PC-9 (cell line): ENCODE measurements around the gene RALGPS2. TPM values are rescaled to one million over a fixed set of nuclear protein-coding genes. Genes with fewer than 3 reads are reported as not detected.
"Not testable (repeated sequence)": the region's sequence is repeated elsewhere in the genome, so short reads cannot be mapped to it uniquely, and the experiment has no call there.

Experiments used
- BruUV-seq: library from RNA; stranded (reverse); fragments of 400-500 nt; replicated peaks from 2 replicates; lab custom pipeline; 2021; lab: Mats Ljungman, UMichigan
- CTCF ChIA-PET: fragments of 300-600 bp; sonication (Branson Sonifier 250); formaldehyde crosslinking; loops from one replicate; lab custom pipeline; 2022; ENCODE audit warnings: antibody characterized with exemption; lab: Charles Lee
- POLR2A ChIA-PET: fragments of 300-600 bp; sonication (Branson Sonifier 250); formaldehyde crosslinking; loops from one replicate; lab custom pipeline; 2022; ENCODE audit warnings: antibody characterized with exemption; ENCODE audit not compliant: unreplicated experiment; lab: Charles Lee
- DNase-seq, 2 experiments: peaks; one replicate each; pipeline versions ENCODE4 v3.0.0 to v3.0.0-alpha.2; 2015 to 2022; ENCODE audit warnings: mixed read lengths in 1 of 2
- H2AFZ ChIP-seq: fragments of 200-600 bp; sonication (generic); 2 replicates; pipeline ENCODE4 v1.8.1; 2017; ENCODE audit warnings: antibody characterized with exemption
- H3F3A ChIP-seq: fragments of 200-600 bp; sonication (generic); 2 replicates; pipeline ENCODE4 v1.8.1; 2017; ENCODE audit warnings: antibody characterized with exemption, mild to moderate bottlenecking, low read depth; ENCODE audit not compliant: insufficient read depth
- H3K27ac ChIP-seq: fragments of 200-600 bp; sonication (generic); 2 replicates; pipeline ENCODE4 v1.6.1; 2016; ENCODE audit warnings: mixed run types
- H3K27me3 ChIP-seq: fragments of 200-600 bp; sonication (generic); 2 replicates; pipeline ENCODE4 v1.6.1; 2016; ENCODE audit warnings: low read depth, mixed run types; ENCODE audit not compliant: insufficient read depth
- H3K36me3 ChIP-seq: fragments of 200-600 bp; sonication (generic); 2 replicates; pipeline ENCODE4 v1.6.1; 2016; ENCODE audit warnings: low read depth, mixed run types
- H3K4me1 ChIP-seq: fragments of 200-600 bp; sonication (generic); replicated peaks from 2 replicates; pipeline ENCODE4 v1.6.1; 2016; ENCODE audit warnings: mixed run types; ENCODE audit not compliant: insufficient read depth
- H3K4me2 ChIP-seq: fragments of 200-600 bp; sonication (generic); 2 replicates; pipeline ENCODE4 v1.6.1; 2017; ENCODE audit warnings: mixed run types
- H3K4me3 ChIP-seq: fragments of 200-600 bp; sonication (generic); 2 replicates; pipeline ENCODE4 v1.6.1; 2016; ENCODE audit warnings: mixed run types
- H3K79me2 ChIP-seq: fragments of 200-600 bp; sonication (generic); 2 replicates; pipeline ENCODE4 v1.6.1; 2017; ENCODE audit warnings: low read depth, mixed run types
- H3K9me2 ChIP-seq: fragments of 200-600 bp; sonication (generic); 2 replicates; pipeline ENCODE4 v1.8.1; 2017; ENCODE audit warnings: mild to moderate bottlenecking; ENCODE audit not compliant: insufficient read depth
- H3K9me3 ChIP-seq: fragments of 200-600 bp; sonication (generic); 2 replicates; pipeline ENCODE4 v1.8.1; 2016; ENCODE audit warnings: low read depth; ENCODE audit not compliant: insufficient read depth
- H4K20me1 ChIP-seq: fragments of 200-600 bp; sonication (generic); 2 replicates; pipeline ENCODE4 v1.8.1; 2017; ENCODE audit not compliant: insufficient read depth
- CTCF ChIP-seq: fragments of 200-600 bp; sonication (generic); conservative IDR thresholded peaks from 2 replicates; pipeline ENCODE4 v1.6.1; 2017; ENCODE audit warnings: mixed run types, antibody characterized with exemption, mild to moderate bottlenecking, moderate library complexity
- EZH2 ChIP-seq: fragments of 200-600 bp; sonication (generic); IDR thresholded peaks from 2 replicates; pipeline ENCODE4 v1.8.0; 2017; ENCODE audit warnings: antibody characterized with exemption, low read depth
- intact Hi-C: fragments of 100-400 bp; cut with micrococcal nuclease; formaldehyde crosslinking; loops from one replicate; pipeline ENCODE4 v1.10.0; 2022; ENCODE audit not compliant: unreplicated experiment
- total RNA-seq: library from RNA; stranded (reverse); gene quantifications from 2 replicates; pipeline ENCODE4 v1.2.3, GENCODE V29; 2021

RALGPS2 gene
- total RNA-seq, 1 experiment from 2014 or later, result 62.4 TPM

DNA sequence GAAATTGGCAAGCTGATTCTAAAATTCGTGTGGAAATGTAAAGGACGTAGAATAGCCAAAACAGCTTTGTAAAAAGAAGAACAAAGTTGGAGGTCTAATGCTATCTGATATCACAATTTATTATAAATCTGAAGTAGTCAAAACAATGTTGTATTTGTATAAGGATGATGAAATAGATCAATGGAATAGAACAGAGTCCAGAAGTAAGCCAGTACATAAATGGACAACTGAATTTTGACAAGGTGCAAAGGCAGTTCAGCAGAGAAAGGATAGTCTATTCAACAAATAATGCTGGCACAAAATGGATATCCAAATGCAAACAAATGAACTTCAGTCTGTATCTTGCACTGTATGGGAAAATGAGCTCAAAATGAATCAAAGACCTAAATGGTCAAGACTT is 20.2 kb downstream of the RALGPS2 start:
- no TSS peak for BruUV-seq
- Histone ChIP-seq H3K79me2 (peaks cover 24% of the 10 kb centered on the region; the same call in 1 of the 2 replicates), H3K36me3 (peaks cover 59% of the 10 kb centered on the region), H3F3A (peaks cover 6% of the 10 kb centered on the region; the same call in 1 of the 2 replicates), H3K9me2 (no peaks in the 10 kb centered on the region), H3K4me3 (no peak overlapping the region), H2AFZ (no peak overlapping the region), H3K27ac (0 out of 2 replicates have a peak overlapping the region, but pooled peaks have one; percentile 16), H3K27me3 (no peaks in the 10 kb centered on the region), H3K4me2 (no peak overlapping the region), H3K9me3 (no peaks in the 10 kb centered on the region), H3K4me1 (no peaks in the 10 kb centered on the region), H4K20me1 (no peaks in the 10 kb centered on the region)
- ChIA-PET CTCF (no interaction called here), POLR2A (no interaction called here)
- TF ChIP-seq CTCF (no peak), EZH2 (no peak)
- intact Hi-C loops, result loop anchor here (5.0 kb wide), 1 partner anchor 638 kb away; no protein-coding TSS in a partner anchor
- no peak for DNase-seq

GRCh38 chr1:178746345-178746744 is 21.3 kb downstream of the RALGPS2 start:
- CTCF ChIA-PET, result no interaction called here
- Histone ChIP-seq H3K4me1 (no peaks in the 10 kb centered on the region), H3K9me2 (no peaks in the 10 kb centered on the region), H4K20me1 (no peaks in the 10 kb centered on the region), H3K4me3 (no peak overlapping the region), H3K9me3 (no peaks in the 10 kb centered on the region), H2AFZ (no peak overlapping the region), H3K4me2 (no peak overlapping the region), H3F3A (peaks cover 6% of the 10 kb centered on the region; the same call in 1 of the 2 replicates), H3K79me2 (peaks cover 33% of the 10 kb centered on the region; the same call in 1 of the 2 replicates), H3K36me3 (peaks cover 64% of the 10 kb centered on the region), H3K27ac (no peak overlapping the region), H3K27me3 (no peaks in the 10 kb centered on the region)
- DNase-seq, result no peak
- POLR2A ChIA-PET, result no interaction called here
- BruUV-seq, result no TSS peak
- intact Hi-C loops, result loop anchor here (5.0 kb wide), 1 partner anchor 639 kb away; no protein-coding TSS in a partner anchor
- no peak for TF ChIP-seq CTCF
- no peak for TF ChIP-seq EZH2

- H3K9me2 ChIP-seq, BruUV-seq, H3K27ac ChIP-seq, H3F3A ChIP-seq, H4K20me1 ChIP-seq, H3K4me3 ChIP-seq, CTCF ChIA-PET, H3K9me3 ChIP-seq, DNase-seq, H3K4me1 ChIP-seq, H2AFZ ChIP-seq, H3K4me2 ChIP-seq, POLR2A ChIA-PET, H3K27me3 ChIP-seq: not testable (repeated sequence)
- intact Hi-C loops, result loop anchor here (5.0 kb wide), 1 partner anchor 640 kb away; no protein-coding TSS in a partner anchor
- Histone ChIP-seq H3K79me2 (peaks cover 43% of the 10 kb centered on the region), H3K36me3 (peaks cover 61% of the 10 kb centered on the region)
Observed at GRCh38 chr1:178747361-178747760, 22.3 kb downstream of the RALGPS2 start.
